Activated CD4-positive, alpha-beta memory T cell treated with anti-CD3 and anti-CD28 coated beads for 36 hours (primary cell): ENCODE measurements around the gene RBM17. TPM values are rescaled to one million over a fixed set of nuclear protein-coding genes. Genes with fewer than 3 reads are reported as not detected.
"Not testable (repeated sequence)": the region's sequence is repeated elsewhere in the genome, so short reads cannot be mapped to it uniquely, and the experiment has no call there.

ENCODE experiments used
- CTCF ChIA-PET: fragments of 350-600 bp; sonication (Branson Sonifier 250); formaldehyde crosslinking; loops from one replicate; lab custom pipeline; 2021; ENCODE audit warnings: antibody characterized with exemption, inconsistent platforms; lab: Charles Lee
- POLR2A ChIA-PET: fragments of 350-600 bp; sonication (Branson Sonifier 250); formaldehyde crosslinking; loops from one replicate; lab custom pipeline; 2021; ENCODE audit warnings: antibody characterized with exemption; lab: Charles Lee
- DNase-seq: peaks from one replicate; pipeline ENCODE4 v3.0.0-alpha.2; 2020
- H3K27ac Mint-ChIP-seq: one replicate; pipeline ENCODE4 v1.8.0; 2021; ENCODE audit warnings: mixed read lengths
- H3K27me3 Mint-ChIP-seq: one replicate; pipeline ENCODE4 v1.8.0; 2021; ENCODE audit warnings: mixed read lengths
- H3K36me3 Mint-ChIP-seq: one replicate; pipeline ENCODE4 v1.8.0; 2021; ENCODE audit warnings: mixed read lengths
- H3K4me1 Mint-ChIP-seq: one replicate; pipeline ENCODE4 v1.8.0; 2021; ENCODE audit warnings: low read depth, mixed read lengths
- H3K4me3 Mint-ChIP-seq: one replicate; pipeline ENCODE4 v1.8.0; 2021; ENCODE audit warnings: mild to moderate bottlenecking, mixed read lengths
- H3K9me3 Mint-ChIP-seq: one replicate; pipeline ENCODE4 v1.8.0; 2021; ENCODE audit warnings: mixed read lengths
- intact Hi-C: fragments of 100-400 bp; cut with micrococcal nuclease; formaldehyde crosslinking; loops from one replicate; pipeline ENCODE4 v1.15.1; 2023
- total RNA-seq, 2 experiments: library from RNA; stranded (reverse); gene quantifications; one replicate each; pipeline ENCODE4 v1.2.3, GENCODE V29; 2021

Gene RBM17, protein sequence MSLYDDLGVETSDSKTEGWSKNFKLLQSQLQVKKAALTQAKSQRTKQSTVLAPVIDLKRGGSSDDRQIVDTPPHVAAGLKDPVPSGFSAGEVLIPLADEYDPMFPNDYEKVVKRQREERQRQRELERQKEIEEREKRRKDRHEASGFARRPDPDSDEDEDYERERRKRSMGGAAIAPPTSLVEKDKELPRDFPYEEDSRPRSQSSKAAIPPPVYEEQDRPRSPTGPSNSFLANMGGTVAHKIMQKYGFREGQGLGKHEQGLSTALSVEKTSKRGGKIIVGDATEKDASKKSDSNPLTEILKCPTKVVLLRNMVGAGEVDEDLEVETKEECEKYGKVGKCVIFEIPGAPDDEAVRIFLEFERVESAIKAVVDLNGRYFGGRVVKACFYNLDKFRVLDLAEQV
- 100 to 1,000 TPM; 151 to 155 TPM for total RNA-seq

DNA sequence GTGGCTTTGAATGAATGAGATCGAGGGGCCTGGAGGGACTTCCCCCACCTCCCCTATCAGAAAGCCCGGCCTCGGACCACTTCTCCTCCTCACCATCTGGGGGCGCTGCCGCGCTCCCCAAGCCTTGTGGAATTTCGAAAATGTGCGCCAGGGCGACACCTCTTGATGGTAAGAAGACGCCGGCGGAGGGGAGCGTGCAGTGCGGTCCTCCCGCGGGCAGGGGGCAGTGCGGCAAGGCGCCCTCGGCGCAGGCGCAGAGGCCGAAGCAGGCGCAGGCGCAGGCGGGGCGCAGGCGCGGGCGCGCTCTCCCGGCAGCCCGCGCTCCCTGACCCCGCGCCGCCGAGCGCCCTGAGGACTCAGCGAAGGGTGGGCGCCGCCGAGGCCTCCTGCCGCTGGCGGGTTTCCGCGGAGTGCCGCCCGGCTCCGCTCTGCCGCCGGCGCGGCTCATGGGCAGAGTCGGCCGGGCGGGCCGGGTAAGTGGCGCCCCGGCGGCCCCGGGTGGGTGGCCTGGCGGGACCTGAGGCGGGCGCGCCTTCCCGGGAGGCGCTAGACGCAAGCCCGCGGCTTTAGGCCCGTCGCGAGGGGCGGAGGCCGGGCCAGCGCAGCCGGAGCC is at the start of gene RBM17:
Gene RBM17 (plus strand): TSS at position 314 of the 613 bp plus-strand sequence. CDS start 8,032 bp downstream, outside the sequence.
- Mint-ChIP-seq H3K4me1 (peaks cover 71% of the 10 kb centered on the region), H3K4me3 (peak within 1 kb of the TSS; percentile 90), H3K36me3 (peaks cover 11% of the 10 kb centered on the region), H3K27ac (peak within 1 kb of the TSS; percentile 83), H3K9me3 (no peaks in the 10 kb centered on the region), H3K27me3 (no peaks in the 10 kb centered on the region)
- ChIA-PET POLR2A (interaction anchor here (1.5 kb wide), 1 partner anchor 35 kb away, joined by 5 read pairs; no protein-coding TSS in a partner anchor), CTCF (interaction anchor here (1.3 to 6.0 kb wide), 5 partner anchors 26 to 313 kb away, joined by 4 to 167 read pairs (median 10); partner anchors contain the start of genes IL2RA and PFKFB3)
- intact Hi-C loops, result loop anchor here (1.0 to 5.0 kb wide), 6 partner anchors 37 to 313 kb away; partner anchors contain the start of genes FBH1, GDI2 and PFKFB3
- peak; percentile 98 for DNase-seq

DNA sequence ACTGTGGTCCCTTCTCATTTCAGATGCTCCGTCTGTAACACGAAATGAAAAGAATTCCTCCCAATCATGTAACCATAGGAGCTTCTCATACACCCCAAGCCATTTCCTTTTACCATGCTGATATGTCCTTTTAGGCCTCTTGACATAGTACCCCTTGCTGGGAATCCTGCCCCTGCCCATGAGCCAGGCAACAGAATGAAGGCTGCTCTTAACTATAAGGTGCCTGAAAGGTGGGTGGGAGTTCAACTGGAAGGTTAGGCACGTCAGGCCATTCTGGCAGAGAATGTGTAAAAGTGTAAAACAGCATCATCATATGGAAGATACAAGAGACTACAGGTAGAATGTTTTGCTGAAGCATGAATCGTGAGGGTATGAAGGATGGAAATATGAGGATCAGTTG is 49.1 kb upstream of the RBM17 start:
- ChIA-PET POLR2A (interaction anchor here (0.5 to 2.9 kb wide), 4 partner anchors 8 to 251 kb away, joined by 3 to 9 read pairs (median 4); no protein-coding TSS in a partner anchor), CTCF (interaction anchor here (0.8 kb wide), 1 partner anchor 113 kb away, joined by 3 read pairs; no protein-coding TSS in a partner anchor)
- peaks cover 91% of the 10 kb centered on the region for H3K36me3 Mint-ChIP-seq
- H3K9me3 Mint-ChIP-seq, result no peaks in the 10 kb centered on the region
- peaks cover 95% of the 10 kb centered on the region for H3K4me1 Mint-ChIP-seq
- no peaks in the 10 kb centered on the region for H3K27me3 Mint-ChIP-seq
- intact Hi-C loops, result no loop called here
- peak overlapping the region; percentile 39 for H3K4me3 Mint-ChIP-seq
- peak; percentile 7 for DNase-seq
- H3K27ac Mint-ChIP-seq, result peak overlapping the region; percentile 81

DNA sequence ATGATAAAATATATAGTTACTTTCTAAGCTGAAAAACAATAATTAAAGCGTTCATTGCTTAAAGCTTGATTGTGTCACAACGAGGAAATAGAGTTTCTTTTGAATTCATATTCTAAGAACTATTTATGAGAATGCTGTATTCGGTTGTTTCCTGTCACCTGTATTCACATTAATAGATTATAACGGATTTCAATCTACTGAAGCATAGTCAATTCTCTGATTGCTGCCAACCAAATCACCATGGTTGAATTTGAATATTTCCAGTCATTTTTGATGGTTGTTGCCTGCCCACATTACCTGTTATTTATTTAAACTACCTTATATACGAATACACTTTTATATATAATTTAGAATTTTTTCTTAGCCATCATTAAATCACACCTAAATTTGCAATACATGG is 48.6 kb upstream of the RBM17 start:
- ChIA-PET CTCF (interaction anchor here (0.8 kb wide), 1 partner anchor 113 kb away, joined by 3 read pairs; no protein-coding TSS in a partner anchor), POLR2A (interaction anchor here (1.0 to 1.1 kb wide), 2 partner anchors 11 to 23 kb away, joined by 3 to 4 read pairs; no protein-coding TSS in a partner anchor)
- Mint-ChIP-seq H3K9me3 (no peaks in the 10 kb centered on the region), H3K27me3 (no peaks in the 10 kb centered on the region), H3K4me3 (no peak overlapping the region), H3K4me1 (peaks cover 96% of the 10 kb centered on the region), H3K36me3 (peaks cover 93% of the 10 kb centered on the region), H3K27ac (peak overlapping the region; percentile 81)
- intact Hi-C loops, result no loop called here
- DNase-seq, result no peak

DNA sequence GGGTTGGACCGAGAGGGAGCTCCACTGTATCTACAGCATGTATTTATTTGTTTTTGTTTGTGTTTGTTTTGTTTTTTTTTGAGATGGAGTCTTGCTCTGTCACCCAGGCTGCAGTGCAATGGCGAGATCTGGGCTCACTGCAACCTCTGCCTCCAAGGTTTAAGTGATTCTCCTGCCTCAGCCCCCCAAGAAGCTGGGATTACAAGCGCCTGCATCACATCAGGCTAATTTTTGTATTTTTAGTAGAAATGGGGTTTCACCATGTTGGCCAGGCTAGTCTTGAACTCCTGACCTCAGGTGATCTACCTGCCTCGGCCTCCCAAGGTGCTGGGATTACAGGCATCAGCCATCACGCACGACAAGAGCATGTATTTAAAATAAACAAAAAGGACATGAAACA is 45.5 kb upstream of the RBM17 start:
- H3K27ac Mint-ChIP-seq, result peak overlapping the region; percentile 75
- DNase-seq, result peak; percentile 7
- H3K27me3 Mint-ChIP-seq, H3K4me3 Mint-ChIP-seq, intact Hi-C loops, H3K9me3 Mint-ChIP-seq: not testable (repeated sequence)
- peaks cover 93% of the 10 kb centered on the region for H3K4me1 Mint-ChIP-seq
- peaks cover 90% of the 10 kb centered on the region for H3K36me3 Mint-ChIP-seq
- ChIA-PET CTCF (interaction anchor here (3.6 kb wide), 1 partner anchor 44 kb away, joined by 18 read pairs; no protein-coding TSS in a partner anchor), POLR2A (interaction anchor here (16.2 kb wide), 1 partner anchor 29 kb away, joined by 343 read pairs; no protein-coding TSS in a partner anchor)

DNA sequence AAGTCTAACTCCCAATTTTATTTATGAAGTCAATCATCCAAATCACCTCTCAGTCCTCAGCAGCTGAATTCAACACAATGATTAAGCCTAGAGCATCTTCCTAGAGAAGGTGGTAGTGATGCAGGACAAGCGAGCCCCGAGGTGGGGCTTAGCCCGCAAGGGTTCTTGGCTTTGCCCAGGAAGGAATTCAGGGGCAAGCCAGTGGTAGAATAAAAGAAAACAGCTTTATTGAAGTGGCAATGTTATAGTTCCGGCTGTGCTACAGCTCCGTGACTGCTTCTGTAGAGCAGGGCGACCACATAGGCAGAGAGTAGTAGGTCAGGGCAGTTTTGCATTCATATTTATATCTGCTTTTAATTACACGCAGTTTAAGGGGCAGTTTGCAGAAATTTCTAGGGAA is 44.8 kb upstream of the RBM17 start:
- peak; percentile 8 for DNase-seq
- H3K36me3 Mint-ChIP-seq, result peaks cover 90% of the 10 kb centered on the region
- CTCF ChIA-PET, result interaction anchor here (3.6 kb wide), 1 partner anchor 43 kb away, joined by 18 read pairs; no protein-coding TSS in a partner anchor

DNA sequence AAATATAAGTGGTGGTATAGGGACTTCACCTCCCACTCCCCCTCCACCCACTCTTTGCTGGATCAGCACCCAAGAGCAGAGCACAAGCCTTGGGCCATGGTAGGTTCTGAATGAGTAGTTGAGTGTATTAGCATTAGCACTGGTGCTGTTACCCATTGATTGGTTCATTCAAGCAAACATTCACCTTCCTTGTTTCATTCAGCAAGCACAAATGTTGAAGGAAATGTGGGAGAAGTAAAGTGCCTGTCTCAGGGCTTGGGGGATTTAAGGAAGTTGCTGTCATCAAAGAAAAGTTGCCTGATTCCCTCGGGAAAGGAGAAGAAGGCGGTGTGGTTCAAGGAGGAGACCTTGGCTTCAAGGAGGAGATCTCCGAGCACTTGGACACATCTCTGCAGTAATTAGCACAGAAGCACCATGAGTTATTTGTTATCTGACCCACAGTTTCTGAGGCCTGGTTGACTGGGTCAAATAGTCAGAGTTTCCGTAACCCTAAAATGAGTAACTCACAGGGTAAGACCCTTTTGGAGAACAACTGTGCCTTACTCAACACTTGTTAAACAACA is 44.0 kb upstream of the RBM17 start:
- H3K27ac Mint-ChIP-seq, result peak overlapping the region; percentile 94
- peaks cover 93% of the 10 kb centered on the region for H3K4me1 Mint-ChIP-seq

More for the DNA sequence above, 44.8 kb upstream of the RBM17 start:
- H3K9me3 Mint-ChIP-seq, result no peaks in the 10 kb centered on the region
- H3K4me1 Mint-ChIP-seq, result peaks cover 93% of the 10 kb centered on the region
- no peaks in the 10 kb centered on the region for H3K27me3 Mint-ChIP-seq
- H3K4me3 Mint-ChIP-seq, result peak overlapping the region; percentile 67
- peak overlapping the region; percentile 94 for H3K27ac Mint-ChIP-seq
- intact Hi-C loops, result loop anchor here (2.0 kb wide), 1 partner anchor 15 kb away; no protein-coding TSS in a partner anchor
- POLR2A ChIA-PET, result interaction anchor here (16.2 kb wide), 1 partner anchor 28 kb away, joined by 343 read pairs; no protein-coding TSS in a partner anchor

DNA sequence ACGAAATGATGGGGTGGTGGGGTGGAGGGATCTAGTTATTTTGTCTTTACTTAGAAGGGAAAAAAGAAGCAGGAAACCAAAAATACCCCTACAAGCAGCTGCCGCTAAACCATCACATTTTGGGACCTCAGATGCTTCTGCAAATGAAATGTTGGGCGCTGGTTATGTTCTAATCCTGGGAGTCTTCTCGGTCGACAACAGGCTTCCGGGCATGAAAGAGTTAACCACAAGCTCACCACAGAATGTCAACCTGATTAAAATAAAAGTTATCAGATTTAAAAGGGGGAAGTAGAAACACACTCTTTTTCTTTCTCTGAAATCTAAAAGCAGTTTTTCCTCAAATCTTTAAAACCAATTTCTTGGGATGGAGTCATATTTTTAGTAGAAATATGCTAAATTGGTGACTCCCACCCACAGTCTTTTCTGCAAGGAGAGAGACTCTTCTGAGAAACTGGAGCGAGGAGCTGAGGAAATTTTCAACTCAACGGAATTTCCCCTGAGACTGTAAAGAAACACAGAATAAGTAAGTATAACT is 43.5 kb upstream of the RBM17 start:
- H3K36me3 Mint-ChIP-seq, result peaks cover 90% of the 10 kb centered on the region
- ChIA-PET POLR2A (interaction anchor here (0.7 to 16.2 kb wide), 9 partner anchors 8 to 69 kb away, joined by 3 to 343 read pairs (median 5); partner anchors contain the start of gene IL2RA), CTCF (interaction anchor here (0.9 to 3.6 kb wide), 3 partner anchors 12 to 42 kb away, joined by 3 to 18 read pairs (median 3); no protein-coding TSS in a partner anchor)
- no peaks in the 10 kb centered on the region for H3K27me3 Mint-ChIP-seq
- intact Hi-C loops, result loop anchor here (1.0 to 2.0 kb wide), 2 partner anchors 13 to 24 kb away; no protein-coding TSS in a partner anchor
- H3K4me3 Mint-ChIP-seq, result peak overlapping the region; percentile 67
- no peaks in the 10 kb centered on the region for H3K9me3 Mint-ChIP-seq
- peaks cover 93% of the 10 kb centered on the region for H3K4me1 Mint-ChIP-seq
- peak; percentile 67 for DNase-seq
- peak overlapping the region; percentile 94 for H3K27ac Mint-ChIP-seq

More for the DNA sequence above, 44.0 kb upstream of the RBM17 start:
- POLR2A ChIA-PET, result interaction anchor here (0.7 to 16.2 kb wide), 8 partner anchors 9 to 68 kb away, joined by 3 to 343 read pairs (median 5); partner anchors contain the start of gene IL2RA
- Mint-ChIP-seq H3K27me3 (no peaks in the 10 kb centered on the region), H3K4me3 (peak overlapping the region; percentile 67), H3K36me3 (peaks cover 90% of the 10 kb centered on the region), H3K9me3 (no peaks in the 10 kb centered on the region)
- DNase-seq, result peak; percentile 22
- intact Hi-C loops, result loop anchor here (1.0 to 2.0 kb wide), 2 partner anchors 14 to 24 kb away; no protein-coding TSS in a partner anchor
- CTCF ChIA-PET, result interaction anchor here (0.9 to 3.6 kb wide), 3 partner anchors 11 to 42 kb away, joined by 3 to 18 read pairs (median 3); no protein-coding TSS in a partner anchor

DNA sequence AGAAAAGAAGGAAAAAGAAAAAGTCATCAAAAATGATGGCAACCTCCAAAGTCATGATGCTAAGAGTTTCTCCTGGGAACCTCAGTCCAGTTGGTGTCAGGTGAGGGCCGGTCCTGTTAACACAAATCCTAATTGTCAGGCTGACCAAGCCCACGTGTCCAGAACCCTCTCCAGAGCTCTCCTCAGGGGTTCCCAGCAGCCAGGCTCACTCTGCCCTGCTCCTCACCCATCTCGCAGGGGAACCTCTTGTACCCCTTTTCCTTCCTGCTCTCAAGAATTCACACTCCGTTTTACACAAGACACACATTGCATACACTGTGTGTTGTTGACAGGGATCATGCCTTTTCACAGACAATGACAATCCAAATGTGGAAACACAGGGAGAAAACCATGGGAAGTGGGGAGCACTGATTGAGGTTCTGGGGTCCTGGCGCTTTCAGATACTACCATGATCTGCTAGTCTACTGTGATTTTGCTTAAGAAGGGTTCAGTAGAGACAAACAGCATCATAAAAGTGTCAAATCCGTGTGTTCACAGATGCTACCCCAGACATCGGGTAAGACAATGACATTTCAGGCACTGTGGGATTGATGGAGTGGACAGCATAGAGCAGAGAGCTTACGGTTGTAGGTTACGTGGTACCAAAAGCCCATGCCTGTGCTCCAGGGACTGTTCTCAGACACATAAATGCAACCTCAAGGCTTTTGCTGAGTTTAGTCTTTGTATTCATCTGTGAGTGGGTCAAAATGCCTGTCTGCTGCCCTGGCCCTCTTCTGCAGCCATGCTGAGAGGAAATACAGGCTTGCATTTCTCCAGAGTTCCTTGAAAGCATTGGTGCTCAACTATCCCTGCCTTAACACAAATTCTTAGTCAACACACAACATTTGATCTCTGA is 42.7 kb upstream of the RBM17 start:
- Mint-ChIP-seq H3K4me3 (peak overlapping the region; percentile 67), H3K4me1 (peaks cover 94% of the 10 kb centered on the region), H3K27ac (peak overlapping the region; percentile 94), H3K27me3 (no peaks in the 10 kb centered on the region), H3K36me3 (peaks cover 91% of the 10 kb centered on the region), H3K9me3 (no peaks in the 10 kb centered on the region)
- DNase-seq, result peak; percentile 34
- intact Hi-C loops, result loop anchor here (1.0 to 2.0 kb wide), 2 partner anchors 13 to 23 kb away; no protein-coding TSS in a partner anchor
- CTCF ChIA-PET, result interaction anchor here (0.9 to 13.1 kb wide), 4 partner anchors 12 to 41 kb away, joined by 3 to 167 read pairs (median 10); no protein-coding TSS in a partner anchor
- POLR2A ChIA-PET, result interaction anchor here (0.5 to 16.2 kb wide), 9 partner anchors 7 to 70 kb away, joined by 3 to 343 read pairs (median 5); partner anchors contain the start of gene IL2RA

DNA sequence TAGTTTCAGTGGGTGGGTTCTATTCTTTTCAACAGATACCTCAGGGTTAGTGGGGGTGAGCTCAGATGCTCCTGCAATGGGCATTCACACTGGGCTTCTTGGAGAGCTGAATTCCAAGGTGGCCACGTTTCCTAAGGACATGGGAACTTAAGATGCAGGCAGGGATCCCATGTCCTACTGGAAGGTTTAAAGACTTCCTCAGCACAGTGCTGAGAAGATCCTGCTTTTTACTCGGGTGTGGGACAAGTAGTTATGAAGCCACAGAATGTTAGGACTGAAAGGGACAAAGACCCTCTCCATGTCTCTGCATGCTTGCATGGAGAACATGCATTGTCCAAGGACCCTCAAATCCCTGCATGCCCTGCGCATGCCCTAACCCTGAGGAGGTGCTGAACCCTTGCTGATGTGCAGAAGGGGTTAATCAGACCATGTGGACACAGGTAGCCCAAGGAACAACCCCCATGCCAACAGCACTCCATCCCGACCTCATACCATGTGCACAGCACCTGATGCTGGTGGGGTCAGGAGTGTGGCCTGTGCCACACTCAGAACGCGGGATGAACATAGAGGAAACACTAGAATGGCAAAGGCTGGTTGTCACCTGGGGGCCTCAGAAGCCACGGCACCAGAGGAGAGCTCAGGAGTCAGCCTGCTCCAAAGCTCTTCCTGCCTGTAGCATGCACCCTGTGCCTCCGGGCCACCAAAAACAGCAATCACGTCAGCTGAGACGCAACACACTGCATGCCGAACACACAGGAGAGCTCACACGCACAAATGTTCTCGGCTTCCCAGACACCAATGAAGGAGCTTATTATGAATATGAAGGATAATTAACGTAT is 41.8 kb upstream of the RBM17 start:
- H3K9me3 Mint-ChIP-seq, result no peaks in the 10 kb centered on the region
- POLR2A ChIA-PET, result interaction anchor here (0.5 to 16.2 kb wide), 4 partner anchors 9 to 36 kb away, joined by 3 to 343 read pairs (median 16); no protein-coding TSS in a partner anchor
- DNase-seq, result peak; percentile 13

More for the DNA sequence above, 41.8 kb upstream of the RBM17 start:
- Mint-ChIP-seq H3K27me3 (no peaks in the 10 kb centered on the region), H3K27ac (peak overlapping the region; percentile 94), H3K4me1 (peaks cover 92% of the 10 kb centered on the region), H3K4me3 (peak overlapping the region; percentile 67), H3K36me3 (peaks cover 88% of the 10 kb centered on the region)
- intact Hi-C loops, result no loop called here
- CTCF ChIA-PET, result interaction anchor here (1.0 to 13.1 kb wide), 2 partner anchors 11 to 39 kb away, joined by 3 to 167 read pairs; no protein-coding TSS in a partner anchor
